Keratinocyte (primary cell): ENCODE data around the gene ANP32D.
"Not testable (repeated sequence)": the region's sequence is repeated elsewhere in the genome, so short reads cannot be mapped to it uniquely, and the experiment has no call there.

ENCODE experiments used
- CTCF ChIP-seq, 3 experiments: IDR thresholded peaks in 1 of 3; conservative IDR thresholded peaks in 1 of 3; optimal IDR thresholded peaks in 1 of 3; 2 replicates in 2 of 3; 3 replicates in 1 of 3; pipeline versions ENCODE3 to v1.5.1; 2011; ENCODE audit warnings: low read length in 3 of 3, mild to moderate bottlenecking in 3 of 3, moderate library complexity in 2 of 3, control low read depth in 1 of 3, inconsistent platforms in 1 of 3; ENCODE audit not compliant: insufficient read depth in 2 of 3; ENCODE audit errors: extremely low read depth in 1 of 3
- EZH2 ChIP-seq: IDR thresholded peaks from one replicate; pipeline ENCODE4 v1.6.1; 2012; ENCODE audit warnings: inconsistent platforms, mild to moderate bottlenecking, low read length, moderate library complexity

DNA sequence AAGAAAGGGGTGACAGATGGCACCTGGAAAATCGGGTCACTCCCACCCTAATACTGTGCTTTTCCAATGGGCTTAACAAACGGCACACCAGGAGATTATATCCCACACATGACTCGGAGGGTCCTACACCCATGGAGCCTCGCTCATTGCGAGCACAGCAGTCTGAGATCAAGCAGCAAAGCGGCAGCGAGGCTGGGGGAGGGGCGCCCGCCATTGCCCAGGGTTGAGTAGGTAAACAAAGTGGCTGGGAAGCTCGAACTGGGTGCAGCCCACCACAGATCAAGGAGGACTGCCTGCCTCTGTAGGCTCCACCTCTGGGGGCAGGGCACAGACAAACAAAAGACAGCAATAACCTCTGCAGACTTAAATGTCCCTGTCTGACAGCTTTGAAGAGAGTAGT, 38.3 kb upstream of the ANP32D start:
- not testable (repeated sequence) for TF ChIP-seq CTCF (optimal IDR thresholded peaks at IDR 0.05 in 1 of 3, IDR thresholded peaks at IDR 0.05 in 1 of 3, conservative IDR thresholded peaks at IDR 0.05 in 1 of 3; ENCODE audit: extremely low read depth in 1 of 3, insufficient read depth in 2 of 3, low read length in 3 of 3); EZH2
